MM.1S (cell line): ENCODE results near the gene TMEM184A.

Experiments used
- DNase-seq: peaks from one replicate; pipeline ENCODE4 v3.0.0-alpha.2; 2015
- H2AFZ ChIP-seq: fragments of 300-600 bp; sonication (generic); 2 replicates; pipeline ENCODE4 v1.6.0; 2016; ENCODE audit warnings: antibody characterized with exemption, low read length
- H3F3A ChIP-seq: fragments of 300-600 bp; sonication (generic); 2 replicates; pipeline ENCODE4 v1.6.1; 2016; ENCODE audit warnings: mild to moderate bottlenecking, antibody characterized with exemption, low read length, moderate library complexity, mixed read lengths; ENCODE audit not compliant: insufficient read depth
- H3K27ac ChIP-seq: fragments of 300-600 bp; sonication (generic); 2 replicates; pipeline ENCODE4 v1.5.1; 2016; ENCODE audit warnings: mild to moderate bottlenecking, low read length
- H3K27me3 ChIP-seq: fragments of 300-600 bp; sonication (generic); replicated peaks from 2 replicates; pipeline ENCODE4 v1.6.0; 2016; ENCODE audit warnings: low read length; ENCODE audit not compliant: insufficient read depth
- H3K36me3 ChIP-seq: fragments of 300-600 bp; sonication (generic); replicated peaks from 2 replicates; pipeline ENCODE4 v1.6.1; 2016; ENCODE audit warnings: mild to moderate bottlenecking, low read length, mixed read lengths; ENCODE audit not compliant: insufficient read depth
- H3K4me1 ChIP-seq: fragments of 300-600 bp; sonication (generic); 2 replicates; pipeline ENCODE4 v1.6.1; 2016; ENCODE audit warnings: low read length, mixed read lengths
- H3K4me2 ChIP-seq: fragments of 300-600 bp; sonication (generic); 2 replicates; pipeline ENCODE4 v1.6.0; 2016; ENCODE audit warnings: low read depth, low read length
- H3K4me3 ChIP-seq: fragments of 300-600 bp; sonication (generic); 2 replicates; pipeline ENCODE4 v1.5.1; 2016; ENCODE audit warnings: low read length, mixed read lengths
- H3K79me2 ChIP-seq: fragments of 300-600 bp; sonication (generic); 2 replicates; pipeline ENCODE4 v1.6.1; 2016; ENCODE audit warnings: mixed run types, low read length, mixed read lengths
- H3K9ac ChIP-seq: fragments of 300-600 bp; sonication (generic); 2 replicates; pipeline ENCODE4 v1.6.1; 2016; ENCODE audit warnings: low read length, mixed read lengths
- H3K9me2 ChIP-seq: fragments of 300-600 bp; sonication (generic); replicated peaks from 2 replicates; pipeline ENCODE4 v1.6.1; 2016; ENCODE audit warnings: mild to moderate bottlenecking, low read length, mixed read lengths; ENCODE audit not compliant: insufficient read depth
- H3K9me3 ChIP-seq: fragments of 300-600 bp; sonication (generic); replicated peaks from 2 replicates; pipeline ENCODE4 v1.6.1; 2016; ENCODE audit warnings: mild to moderate bottlenecking, low read length, mixed read lengths; ENCODE audit not compliant: insufficient read depth
- H4K20me1 ChIP-seq: fragments of 300-600 bp; sonication (generic); 2 replicates; pipeline ENCODE4 v1.6.1; 2016; ENCODE audit warnings: mild to moderate bottlenecking, low read length, moderate library complexity, mixed read lengths; ENCODE audit not compliant: insufficient read depth
- EZH2 ChIP-seq: fragments of 300-600 bp; sonication (generic); optimal IDR thresholded peaks from 2 replicates; pipeline ENCODE3; 2017; ENCODE audit warnings: low read depth, mild to moderate bottlenecking, antibody characterized with exemption, low read length, mixed read lengths
- EZH2phosphoT487 ChIP-seq: fragments of 300-600 bp; sonication (generic); IDR thresholded peaks from 2 replicates; pipeline ENCODE4 v1.6.1; 2018; ENCODE audit warnings: antibody characterized with exemption, low read length
- TF ChIP-seq, protein P1 (sequence below): fragments of 300-600 bp; sonication (generic); IDR thresholded peaks from 2 replicates; pipeline ENCODE4 v1.5.1; 2016; ENCODE audit warnings: antibody characterized with exemption, low read length, mixed read lengths

Gene TMEM184A

DNA sequence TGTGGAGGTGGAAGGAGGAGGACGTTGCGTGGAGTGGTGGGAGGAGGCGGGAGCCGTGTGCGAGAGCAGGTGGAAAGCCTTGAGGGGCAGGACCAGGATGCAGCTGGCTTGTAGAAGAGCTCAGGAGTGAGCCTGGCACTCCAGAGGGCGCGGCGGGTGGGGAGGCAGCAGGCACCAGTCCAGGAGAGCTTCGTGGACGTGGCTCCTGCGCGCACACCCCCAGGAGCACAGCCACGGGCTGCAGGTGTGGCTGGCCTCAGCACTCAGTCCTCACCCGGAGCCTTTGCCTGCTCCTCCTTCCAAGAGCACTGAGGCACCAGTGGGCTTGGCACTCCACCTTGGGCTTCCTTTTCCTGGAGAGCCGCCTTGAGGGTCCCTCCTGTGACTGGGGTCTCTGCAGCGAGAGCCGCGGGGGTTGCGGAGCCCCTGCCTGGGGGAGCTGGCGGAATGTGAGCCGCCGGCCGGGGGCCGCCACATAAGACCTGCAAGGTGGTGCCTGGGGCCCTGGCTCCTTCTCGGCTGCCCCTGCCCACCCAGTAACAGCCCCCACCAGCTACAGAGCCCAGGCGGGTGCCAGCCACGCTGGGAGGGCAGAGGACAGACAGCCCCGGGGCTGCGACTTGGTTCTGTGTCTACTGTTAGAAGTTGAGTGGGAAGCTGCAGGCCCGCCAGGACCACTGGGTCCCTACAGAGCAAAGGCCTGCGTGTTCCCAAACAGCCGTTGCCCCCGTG, 14.4 kb downstream of the TMEM184A start:
- no peaks in the 10 kb centered on the region for H3F3A ChIP-seq
- H3K4me3 ChIP-seq = no peak overlapping the region
- peaks cover 16% of the 10 kb centered on the region for H3K79me2 ChIP-seq
- H3K4me2 ChIP-seq = no peak overlapping the region
- no peaks in the 10 kb centered on the region for H3K9me3 ChIP-seq
- no peak overlapping the region for H2AFZ ChIP-seq
- TF ChIP-seq EZH2phosphoT487 (no peak), EZH2 (no peak)
- TF ChIP-seq, protein P1, sequence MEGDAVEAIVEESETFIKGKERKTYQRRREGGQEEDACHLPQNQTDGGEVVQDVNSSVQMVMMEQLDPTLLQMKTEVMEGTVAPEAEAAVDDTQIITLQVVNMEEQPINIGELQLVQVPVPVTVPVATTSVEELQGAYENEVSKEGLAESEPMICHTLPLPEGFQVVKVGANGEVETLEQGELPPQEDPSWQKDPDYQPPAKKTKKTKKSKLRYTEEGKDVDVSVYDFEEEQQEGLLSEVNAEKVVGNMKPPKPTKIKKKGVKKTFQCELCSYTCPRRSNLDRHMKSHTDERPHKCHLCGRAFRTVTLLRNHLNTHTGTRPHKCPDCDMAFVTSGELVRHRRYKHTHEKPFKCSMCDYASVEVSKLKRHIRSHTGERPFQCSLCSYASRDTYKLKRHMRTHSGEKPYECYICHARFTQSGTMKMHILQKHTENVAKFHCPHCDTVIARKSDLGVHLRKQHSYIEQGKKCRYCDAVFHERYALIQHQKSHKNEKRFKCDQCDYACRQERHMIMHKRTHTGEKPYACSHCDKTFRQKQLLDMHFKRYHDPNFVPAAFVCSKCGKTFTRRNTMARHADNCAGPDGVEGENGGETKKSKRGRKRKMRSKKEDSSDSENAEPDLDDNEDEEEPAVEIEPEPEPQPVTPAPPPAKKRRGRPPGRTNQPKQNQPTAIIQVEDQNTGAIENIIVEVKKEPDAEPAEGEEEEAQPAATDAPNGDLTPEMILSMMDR = no peak
- no peaks in the 10 kb centered on the region for H4K20me1 ChIP-seq
- no peak for DNase-seq
- no peaks in the 10 kb centered on the region for H3K4me1 ChIP-seq
- H3K36me3 ChIP-seq = no peaks in the 10 kb centered on the region
- H3K9me2 ChIP-seq = no peaks in the 10 kb centered on the region
- no peak overlapping the region for H3K9ac ChIP-seq
- no peak overlapping the region for H3K27ac ChIP-seq
- no peaks in the 10 kb centered on the region for H3K27me3 ChIP-seq

DNA sequence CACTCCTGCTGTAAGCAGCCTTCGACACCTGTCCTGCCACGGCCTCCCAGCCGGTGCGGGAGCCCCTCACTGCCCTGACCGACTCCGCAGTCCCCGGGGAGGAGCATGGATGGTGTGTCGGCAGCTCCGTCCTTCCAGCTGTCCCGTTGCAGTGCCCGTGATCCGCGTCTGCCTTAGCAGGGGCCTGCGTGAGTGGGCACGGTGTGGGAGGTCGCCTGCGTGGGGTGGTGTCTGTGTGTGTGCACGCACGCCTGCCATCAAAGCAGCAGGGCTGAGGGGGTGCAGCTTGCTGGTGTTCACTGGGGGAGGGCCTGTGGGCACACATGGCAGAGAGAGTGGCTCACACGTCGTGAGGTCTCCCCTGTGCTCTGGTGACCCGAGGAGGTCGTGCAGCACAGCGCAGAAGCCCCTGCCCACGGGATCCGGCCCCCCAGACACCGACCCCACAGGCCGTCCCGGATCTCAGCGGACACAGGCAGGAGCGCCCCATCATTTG, 15.2 kb downstream of the TMEM184A start:
- Histone ChIP-seq H3F3A (no peaks in the 10 kb centered on the region), H3K4me1 (no peaks in the 10 kb centered on the region), H3K36me3 (no peaks in the 10 kb centered on the region), H3K4me3 (no peak overlapping the region), H3K9ac (no peak overlapping the region), H3K27ac (no peak overlapping the region), H4K20me1 (no peaks in the 10 kb centered on the region), H3K79me2 (peaks cover 23% of the 10 kb centered on the region), H2AFZ (no peak overlapping the region), H3K4me2 (no peak overlapping the region), H3K9me3 (no peaks in the 10 kb centered on the region), H3K9me2 (no peaks in the 10 kb centered on the region), H3K27me3 (no peaks in the 10 kb centered on the region)
- TF ChIP-seq, protein P1 = no peak
- TF ChIP-seq EZH2phosphoT487 = no peak
- TF ChIP-seq EZH2 = no peak
- no peak for DNase-seq

DNA sequence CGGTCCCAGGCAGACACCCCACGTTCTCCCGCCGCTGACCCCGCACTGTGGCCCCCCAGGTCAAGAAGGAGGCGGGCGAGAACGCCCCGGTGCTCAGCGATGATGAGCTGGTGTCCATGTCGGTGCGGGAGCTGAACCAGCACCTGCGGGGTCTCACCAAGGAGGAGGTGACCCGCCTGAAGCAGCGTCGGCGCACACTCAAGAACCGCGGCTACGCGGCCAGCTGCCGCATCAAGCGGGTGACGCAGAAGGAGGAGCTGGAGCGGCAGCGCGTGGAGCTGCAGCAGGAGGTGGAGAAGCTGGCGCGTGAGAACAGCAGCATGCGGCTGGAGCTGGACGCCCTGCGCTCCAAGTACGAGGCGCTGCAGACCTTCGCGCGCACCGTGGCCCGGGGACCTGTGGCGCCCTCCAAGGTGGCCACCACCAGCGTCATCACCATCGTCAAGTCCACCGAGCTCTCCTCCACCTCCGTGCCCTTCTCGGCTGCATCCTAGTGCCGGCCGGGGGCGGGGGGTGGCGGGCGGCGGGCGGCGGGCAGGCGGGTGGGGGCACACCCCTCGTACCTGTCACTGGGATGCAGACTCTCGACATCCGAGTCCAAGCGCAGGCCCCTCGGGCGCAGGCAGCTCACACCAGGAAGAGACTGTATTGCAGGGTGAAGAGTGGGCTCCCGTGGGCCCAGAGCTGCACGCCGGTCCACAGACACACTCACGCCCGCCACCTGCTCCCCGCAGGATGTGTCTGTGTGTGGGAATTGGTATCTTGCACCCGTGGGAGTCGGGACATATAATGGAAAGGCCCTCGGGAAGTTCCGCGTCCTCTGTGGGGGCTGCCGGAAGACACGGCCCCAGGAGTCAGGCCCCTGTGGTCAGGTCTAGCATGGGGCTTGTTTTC, 15.9 kb downstream of the TMEM184A start:
- Histone ChIP-seq H3K4me1 (no peaks in the 10 kb centered on the region), H3K4me3 (no peak overlapping the region), H3K79me2 (peaks cover 30% of the 10 kb centered on the region), H3K27me3 (no peaks in the 10 kb centered on the region), H3K9me2 (no peaks in the 10 kb centered on the region), H2AFZ (no peak overlapping the region), H3K36me3 (no peaks in the 10 kb centered on the region), H3K9me3 (no peaks in the 10 kb centered on the region), H3K9ac (no peak overlapping the region), H4K20me1 (no peaks in the 10 kb centered on the region), H3K4me2 (no peak overlapping the region), H3F3A (no peaks in the 10 kb centered on the region), H3K27ac (no peak overlapping the region)
- TF ChIP-seq, protein P1 = no peak
- no peak for TF ChIP-seq EZH2phosphoT487
- TF ChIP-seq EZH2 = no peak
- no peak for DNase-seq
